Heart left ventricle (tissue), 16 donors: ENCODE measurements around the gene BAZ2B. TPM values are rescaled to one million over a fixed set of nuclear protein-coding genes. Genes with fewer than 3 reads are reported as not detected.
A peak's percentile ranks its signal among the peaks of the same experiment; 100 is the strongest.

Experiments used
- ATAC-seq, 4 donors: fragments of 200-7000 bp; cut with Tn5 transposase; one replicate each; pipeline ENCODE4 v1.9.1; 2020 to 2022; ENCODE audit warnings: moderate library complexity in 4 of 4, mild to moderate bottlenecking in 3 of 4, moderate number of reproducible peaks in 1 of 4
- DNase-seq, 5 donors: peaks; one replicate each; pipeline ENCODE4 v3.0.0-alpha.2; 2020
- H3K27ac ChIP-seq, 12 donors: fragments of 200-600 bp; sonication (generic) in 4 of 12; one replicate each; pipeline versions ENCODE4 v1.5.0 to v1.8.0; 2016 to 2022; ENCODE audit warnings: mild to moderate bottlenecking in 2 of 12
- H3K27me3 ChIP-seq, 9 donors: fragments of 200-600 bp; sonication (generic) in 2 of 9; one replicate each; pipeline versions ENCODE4 v1.5.1 to v1.8.0; 2016 to 2022; ENCODE audit warnings: mild to moderate bottlenecking in 3 of 9
- H3K36me3 ChIP-seq, 9 donors: fragments of 200-600 bp; sonication (generic) in 2 of 9; one replicate each; pipeline versions ENCODE4 v1.5.0 to v1.8.0; 2018 to 2022; ENCODE audit warnings: mild to moderate bottlenecking in 2 of 9
- H3K4me1 ChIP-seq, 12 donors: fragments of 200-600 bp; sonication (generic) in 4 of 12; one replicate each; pipeline versions ENCODE4 v1.5.0 to v1.8.0; 2016 to 2022; ENCODE audit warnings: mild to moderate bottlenecking in 3 of 12
- H3K4me3 ChIP-seq, 12 donors: fragments of 200-600 bp; sonication (generic) in 4 of 12; one replicate each; pipeline versions ENCODE4 v1.5.0 to v1.8.0; 2017 to 2022; ENCODE audit warnings: mild to moderate bottlenecking in 9 of 12, moderate library complexity in 4 of 12
- H3K9me3 ChIP-seq, 12 donors: fragments of 200-600 bp; sonication (generic) in 4 of 12; one replicate each; pipeline versions ENCODE4 v1.5.0 to v1.8.0; 2016 to 2022; ENCODE audit warnings: mild to moderate bottlenecking in 1 of 12
- POLR2A ChIP-seq, 2 donors: fragments of 450-650 bp; IDR thresholded peaks; one replicate each; pipeline ENCODE4 v1.6.1; 2017; ENCODE audit warnings: antibody characterized with exemption in 2 of 2, mild to moderate bottlenecking in 2 of 2, moderate library complexity in 2 of 2
- WGBS, 4 donors: extraction: QIAGEN DNeasy Blood & Tissue Kit in 2 of 4; methylation state at CpG; one replicate each; pipeline versions ENCODE4 v1.1.5 to v1.1.7; 2013 to 2018; 5-methylcytosine and 5-hydroxymethylcytosine counted together
- intact Hi-C, 10 donors: fragments of 100-400 bp; cut with DNase I; formaldehyde crosslinking; loops; one replicate each; pipeline versions ENCODE4 v1.11.1 to v1.14.2; 2022
- polyA plus RNA-seq, 2 donors: library from polyadenylated mRNA; stranded (reverse); fragments of 200-250 nt; gene quantifications; one replicate each; pipeline ENCODE4 v1.2.3, GENCODE V29; 2013
- total RNA-seq, 9 donors: library from RNA; depleted of rRNA in 2 of 9; stranded (reverse); fragments of >200 nt in 2 of 9; fragmentation: NEBNext Ultra II Directional in 3 of 9; extraction: Animal tissue kit (Norgen Biotek cat#: 25700) in 3 of 9; gene quantifications; one replicate each; pipeline versions ENCODE4 v1.1.0 to v1.2.4, GENCODE V29; 2016 to 2023
- TF ChIP-seq, protein P1 (sequence below), 12 donors: fragments of 200-600 bp; sonication (generic) in 4 of 12; IDR thresholded peaks; one replicate each; pipeline versions ENCODE4 v1.5.0 to v1.8.0; 2018 to 2022; ENCODE audit warnings: antibody characterized with exemption in 12 of 12, mild to moderate bottlenecking in 5 of 12
- donor health status: ischemic (EF 13 %, LVEDD 7.1; RV severe dilation, severe dysfunction).
- donor health status: healthy with polysubstance abuse.
- donor health status: DM: no; HTN: yes; CAD: no.
- donor health status: DM: no; HTN: no; CAD: no.
- donor health status: ischemic (EF 25% LVEDD 6.9; RV normal size, moderate dysfunction).
- donor health status: ischemic (EF 25% LVEDD 5.7; RV mildly dilated, moderate dysfunction).
- donor health status: healthy.
- donor health status: DM: yes; HTN: yes; CAD: no.
- donor health status: ischemic (EF 35%, LVEDD 5.7; RV mildly dilated, moderate dysfunction).
- donor health status: nonischemic (EF 11% LVEDD 7.7; RV severe dilation, severe dysfunction).
- donor health status: DM: yes; HTN: yes; CAD: no.
- donor health status: PGD.
- donor health status: ischemic (EF 29% LVEDD 5.4; RV normal size, mild dysfunction).
- donor health status: nonischemic (EF 23%, LVEDD 6.1; RV moderate dilation, normal function).

Gene BAZ2B
- total and polyA plus RNA-seq, 11 donors = 15.3 to 56.5 (median 40.2) TPM

DNA sequence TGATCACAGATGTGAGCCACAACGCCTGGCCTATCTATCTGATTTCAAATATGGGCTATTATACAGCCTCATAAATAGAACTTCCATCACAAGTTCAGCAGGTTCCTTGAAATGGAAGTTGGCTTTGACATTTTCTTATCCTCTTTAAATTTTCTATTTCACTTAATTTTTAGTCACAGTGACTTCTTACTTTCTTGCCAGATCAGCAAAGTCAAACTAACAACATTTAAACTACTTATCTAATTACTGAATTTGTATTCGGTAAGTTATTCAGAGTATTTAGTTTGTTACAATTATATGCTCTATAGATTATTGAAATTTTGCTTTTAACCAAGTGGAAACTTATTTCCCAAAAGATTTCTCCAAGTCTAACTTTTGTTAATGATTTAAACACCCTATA lies 108.2 kb downstream of the BAZ2B start:
- Histone ChIP-seq H3K27me3 (no peaks in the 10 kb centered on the region), H3K9me3 (no peaks in the 10 kb centered on the region), H3K27ac (no peak overlapping the region), H3K4me1 (peaks cover 0 to 22% (median 4%) of the 10 kb centered on the region in 12 donors), H3K4me3 (no peak overlapping the region), H3K36me3 (no peaks in the 10 kb centered on the region)
- TF ChIP-seq, protein P1, sequence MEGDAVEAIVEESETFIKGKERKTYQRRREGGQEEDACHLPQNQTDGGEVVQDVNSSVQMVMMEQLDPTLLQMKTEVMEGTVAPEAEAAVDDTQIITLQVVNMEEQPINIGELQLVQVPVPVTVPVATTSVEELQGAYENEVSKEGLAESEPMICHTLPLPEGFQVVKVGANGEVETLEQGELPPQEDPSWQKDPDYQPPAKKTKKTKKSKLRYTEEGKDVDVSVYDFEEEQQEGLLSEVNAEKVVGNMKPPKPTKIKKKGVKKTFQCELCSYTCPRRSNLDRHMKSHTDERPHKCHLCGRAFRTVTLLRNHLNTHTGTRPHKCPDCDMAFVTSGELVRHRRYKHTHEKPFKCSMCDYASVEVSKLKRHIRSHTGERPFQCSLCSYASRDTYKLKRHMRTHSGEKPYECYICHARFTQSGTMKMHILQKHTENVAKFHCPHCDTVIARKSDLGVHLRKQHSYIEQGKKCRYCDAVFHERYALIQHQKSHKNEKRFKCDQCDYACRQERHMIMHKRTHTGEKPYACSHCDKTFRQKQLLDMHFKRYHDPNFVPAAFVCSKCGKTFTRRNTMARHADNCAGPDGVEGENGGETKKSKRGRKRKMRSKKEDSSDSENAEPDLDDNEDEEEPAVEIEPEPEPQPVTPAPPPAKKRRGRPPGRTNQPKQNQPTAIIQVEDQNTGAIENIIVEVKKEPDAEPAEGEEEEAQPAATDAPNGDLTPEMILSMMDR (IDR thresholded peaks at IDR 0.05) = no peak
- no peak for TF ChIP-seq POLR2A (IDR thresholded peaks at IDR 0.05)
- intact Hi-C loops = no loop called here
- DNase-seq = no peak
- ATAC-seq = no peak
- 93 to 97% (median 94%) methylated on average over 2 of the region's 2 CpGs for WGBS, 4 donors

DNA sequence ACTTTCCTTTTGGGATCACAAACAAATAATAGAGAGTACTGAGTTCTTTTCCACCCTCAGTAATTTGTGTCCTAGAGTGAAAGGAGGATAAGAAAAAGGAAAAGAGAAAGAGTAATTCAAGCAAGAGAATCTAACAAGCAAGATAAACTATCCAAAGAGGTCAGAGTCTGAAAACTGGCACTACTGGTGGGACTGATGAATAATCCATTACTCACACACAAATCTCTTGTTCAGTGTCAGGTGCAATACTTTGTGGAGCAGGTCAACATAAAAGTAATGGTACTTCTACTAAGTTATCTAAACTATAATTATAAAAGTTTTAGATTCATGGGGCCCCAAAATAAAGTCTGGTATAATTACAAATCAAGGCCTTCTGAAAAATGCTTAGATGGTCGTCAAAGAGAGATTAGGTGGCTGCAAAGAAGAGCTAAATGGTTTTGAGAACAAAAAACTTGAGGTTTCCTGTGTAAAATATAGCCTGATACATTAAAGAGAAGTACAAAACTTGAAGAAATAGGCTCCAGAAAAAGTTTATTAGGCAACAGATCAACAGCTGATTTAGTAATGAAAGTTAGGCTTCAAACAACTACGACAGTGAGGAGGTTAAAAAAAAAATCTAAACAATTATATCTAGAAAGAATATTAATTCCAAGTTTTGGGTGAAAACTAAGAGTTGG lies 109.4 kb downstream of the BAZ2B start:
- intact Hi-C loops = no loop called here
- peaks cover 0 to 6% (median 0%) of the 10 kb centered on the region in 12 donors for H3K9me3 ChIP-seq
- H3K4me3 ChIP-seq = no peak overlapping the region
- 80 to 85% (median 82%) methylated on average over 2 of the region's 2 CpGs for WGBS, 4 donors
- peaks cover 0 to 22% (median 0%) of the 10 kb centered on the region in 12 donors for H3K4me1 ChIP-seq
- TF ChIP-seq, protein P1 (IDR thresholded peaks at IDR 0.05) = no peak
- no peak for TF ChIP-seq POLR2A (IDR thresholded peaks at IDR 0.05)
- no peak overlapping the region for H3K27ac ChIP-seq
- DNase-seq (no peak), ATAC-seq (peak in 1 of 4 donors; percentile 20)
- no peaks in the 10 kb centered on the region for H3K27me3 ChIP-seq
- H3K36me3 ChIP-seq = no peaks in the 10 kb centered on the region

- Histone ChIP-seq H3K27ac (no peak overlapping the region), H3K4me1 (peaks cover 0 to 22% (median 0%) of the 10 kb centered on the region in 12 donors), H3K4me3 (no peak overlapping the region), H3K9me3 (peaks cover 0 to 13% (median 0%) of the 10 kb centered on the region in 12 donors), H3K27me3 (no peaks in the 10 kb centered on the region), H3K36me3 (no peaks in the 10 kb centered on the region)
- no peak for TF ChIP-seq POLR2A (IDR thresholded peaks at IDR 0.05)
- TF ChIP-seq, protein P1 (IDR thresholded peaks at IDR 0.05) = no peak
- ATAC-seq (no peak), DNase-seq (no peak)
- WGBS, 4 donors = 94 to 97% (median 95%) methylated on average over 3 of the region's 3 CpGs
- intact Hi-C loops = no loop called here
These were observed 110.1 kb downstream of the BAZ2B start for GRCh38 chr2:159506202-159506601.

- peaks cover 0 to 13% (median 0%) of the 10 kb centered on the region in 12 donors for H3K9me3 ChIP-seq
- 92 to 97% (median 96%) methylated on average over 1 of the region's 1 CpG for WGBS, 4 donors
- no peak for TF ChIP-seq POLR2A (IDR thresholded peaks at IDR 0.05)
- TF ChIP-seq, protein P1 (IDR thresholded peaks at IDR 0.05) = no peak
- H3K4me1 ChIP-seq = peaks cover 0 to 22% (median 0%) of the 10 kb centered on the region in 12 donors
- no peak overlapping the region for H3K4me3 ChIP-seq
- DNase-seq (no peak), ATAC-seq (no peak)
- intact Hi-C loops = no loop called here
- H3K27me3 ChIP-seq = no peaks in the 10 kb centered on the region
- H3K36me3 ChIP-seq = peaks cover 0 to 4% (median 0%) of the 10 kb centered on the region in 9 donors
- H3K27ac ChIP-seq = no peak overlapping the region
These were observed 111.2 kb downstream of the BAZ2B start for GRCh38 chr2:159505196-159505595.
